ENCODE data around the gene ZNF320. TPM values are rescaled to one million over a fixed set of nuclear protein-coding genes. Genes with fewer than 3 reads are reported as not detected.

Gene ZNF320
- total and polyA plus RNA-seq, 2 donors (not counting 1 experiment from before 2014, with no cell fraction given): 3.6 to 19.7 TPM

GRCh38 chr19:52923778-52924593, 26.6 kb upstream of the ZNF320 start:
- no peaks in the 10 kb centered on the region for H4K20me1 ChIP-seq (ENCODE audit: control insufficient read depth, extremely low read depth, insufficient read depth, low read length)
- H3K36me3 ChIP-seq (ENCODE audit: control insufficient read depth, insufficient read depth, low read length): peaks cover 3% of the 10 kb centered on the region
- H3K4me2 ChIP-seq (ENCODE audit: extremely low read depth, insufficient read depth, low read length): peak overlapping the region; percentile 68
- H2AFZ ChIP-seq (ENCODE audit: low read length): peak overlapping the region; percentile 70
- TF ChIP-seq CTCF (conservative IDR thresholded peaks at IDR 0.05 in 1 of 2, IDR thresholded peaks at IDR 0.05 in 1 of 2; ENCODE audit: low read depth in 1 of 2, low read length in 2 of 2) (no peak), EZH2 (IDR thresholded peaks at IDR 0.05; ENCODE audit: low read length, missing control alignments) (no peak)
- DNase-seq (ENCODE audit: low read depth in 2 of 2): peak; percentile 27 to 45
- H3K27ac ChIP-seq (ENCODE audit: insufficient read depth, low read length): peak overlapping the region; percentile 70
- H3K79me2 ChIP-seq (ENCODE audit: control insufficient read depth, insufficient read depth, low read length): no peaks in the 10 kb centered on the region
- H3K9ac ChIP-seq (ENCODE audit: insufficient read depth, low read length): no peak overlapping the region
- peak overlapping the region; percentile 45 to 77 (median 64) for H3K4me3 ChIP-seq (replicated peaks in 1 of 4; ENCODE audit: control extremely low read depth in 1 of 4, insufficient read depth in 1 of 4, low read depth in 3 of 4, low read length in 4 of 4)
- no peaks in the 10 kb centered on the region for H3K27me3 ChIP-seq (ENCODE audit: control insufficient read depth, insufficient read depth, low read length)
- H3K9me3 ChIP-seq (ENCODE audit: control insufficient read depth, insufficient read depth, low read depth, low read length): no peaks in the 10 kb centered on the region
- peaks cover 2% of the 10 kb centered on the region for H3K4me1 ChIP-seq (ENCODE audit: control insufficient read depth, extremely low read depth, insufficient read depth, low read length)

GRCh38 chr19:52922841-52923777, 25.7 kb upstream of the ZNF320 start, which contains the start of gene ZNF888:
TSS of gene ZNF888 (minus strand) at chr19:52923428. CDS start at chr19:52917873, 5,555 bp downstream.
- Histone ChIP-seq H3K4me1 (ENCODE audit: control insufficient read depth, extremely low read depth, insufficient read depth, low read length) (peaks cover 2% of the 10 kb centered on the region), H3K27ac (ENCODE audit: insufficient read depth, low read length) (peak within 1 kb of the TSS; percentile 70), H3K4me3 (replicated peaks in 1 of 4; ENCODE audit: control extremely low read depth in 1 of 4, insufficient read depth in 1 of 4, low read depth in 3 of 4, low read length in 4 of 4) (peak within 1 kb of the TSS; percentile 52 to 77 (median 66)), H3K9ac (ENCODE audit: insufficient read depth, low read length) (peak within 1 kb of the TSS; percentile 56), H3K79me2 (ENCODE audit: control insufficient read depth, insufficient read depth, low read length) (no peaks in the 10 kb centered on the region), H3K27me3 (ENCODE audit: control insufficient read depth, insufficient read depth, low read length) (no peaks in the 10 kb centered on the region), H4K20me1 (ENCODE audit: control insufficient read depth, extremely low read depth, insufficient read depth, low read length) (no peaks in the 10 kb centered on the region), H3K36me3 (ENCODE audit: control insufficient read depth, insufficient read depth, low read length) (no peaks in the 10 kb centered on the region), H3K4me2 (ENCODE audit: extremely low read depth, insufficient read depth, low read length) (peak within 1 kb of the TSS; percentile 68), H3K9me3 (ENCODE audit: control insufficient read depth, insufficient read depth, low read depth, low read length) (no peaks in the 10 kb centered on the region), H2AFZ (ENCODE audit: low read length) (peak within 1 kb of the TSS; percentile 70)
- TF ChIP-seq EZH2 (IDR thresholded peaks at IDR 0.05; ENCODE audit: low read length, missing control alignments): no peak
- no peak for TF ChIP-seq CTCF (conservative IDR thresholded peaks at IDR 0.05 in 1 of 2, IDR thresholded peaks at IDR 0.05 in 1 of 2; ENCODE audit: low read depth in 1 of 2, low read length in 2 of 2)
- peak; percentile 74 to 82 for DNase-seq (ENCODE audit: low read depth in 2 of 2)

- Histone ChIP-seq H3K9me3 (ENCODE audit: control insufficient read depth, insufficient read depth, low read depth, low read length) (no peaks in the 10 kb centered on the region), H3K27ac (ENCODE audit: insufficient read depth, low read length) (no peak overlapping the region), H2AFZ (ENCODE audit: low read length) (no peak overlapping the region), H3K9ac (ENCODE audit: insufficient read depth, low read length) (no peak overlapping the region), H3K4me1 (ENCODE audit: control insufficient read depth, extremely low read depth, insufficient read depth, low read length) (peaks cover 2% of the 10 kb centered on the region), H4K20me1 (ENCODE audit: control insufficient read depth, extremely low read depth, insufficient read depth, low read length) (no peaks in the 10 kb centered on the region), H3K36me3 (ENCODE audit: control insufficient read depth, insufficient read depth, low read length) (no peaks in the 10 kb centered on the region), H3K27me3 (ENCODE audit: control insufficient read depth, insufficient read depth, low read length) (no peaks in the 10 kb centered on the region), H3K4me3 (replicated peaks in 1 of 4; ENCODE audit: control extremely low read depth in 1 of 4, insufficient read depth in 1 of 4, low read depth in 3 of 4, low read length in 4 of 4) (no peak overlapping the region), H3K4me2 (ENCODE audit: extremely low read depth, insufficient read depth, low read length) (no peak overlapping the region), H3K79me2 (ENCODE audit: control insufficient read depth, insufficient read depth, low read length) (no peaks in the 10 kb centered on the region)
- no peak for DNase-seq (ENCODE audit: low read depth in 2 of 2)
- TF ChIP-seq EZH2 (IDR thresholded peaks at IDR 0.05; ENCODE audit: low read length, missing control alignments) (no peak), CTCF (conservative IDR thresholded peaks at IDR 0.05 in 1 of 2, IDR thresholded peaks at IDR 0.05 in 1 of 2; ENCODE audit: low read depth in 1 of 2, low read length in 2 of 2) (no peak)
Observed at GRCh38 chr19:52917531-52917930, 20.1 kb upstream of the ZNF320 start.
